C4-2B (cell line): ENCODE results near the gene SETD2.

ENCODE experiments used
- ZFX ChIP-seq: fragments of 450-650 bp; IDR thresholded peaks from 2 replicates; pipeline ENCODE4 v1.6.1; 2017
- TF ChIP-seq, protein P1 (sequence below): fragments of 450-650 bp; conservative IDR thresholded peaks from 2 replicates; pipeline ENCODE4 v1.5.1; 2017; ENCODE audit warnings: mild to moderate bottlenecking

DNA sequence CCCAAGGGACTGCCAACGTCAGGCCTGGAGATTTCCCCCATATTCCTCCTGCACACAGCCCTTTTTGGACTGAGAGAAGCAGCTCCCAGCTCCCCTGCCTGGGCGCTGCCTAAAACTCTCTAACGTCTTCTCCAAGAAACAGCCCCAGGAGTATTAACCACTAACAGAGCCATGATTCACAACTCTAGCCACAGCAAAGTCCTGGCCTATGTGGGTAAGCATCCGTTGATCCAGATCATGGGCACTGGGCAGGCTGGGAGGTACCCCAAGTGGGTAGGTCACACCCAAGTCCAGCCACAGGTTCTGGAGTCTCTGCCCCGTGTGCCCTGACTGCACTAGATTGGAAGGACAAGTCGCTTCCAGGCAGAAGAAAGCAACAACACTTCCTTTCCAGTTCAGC lies 152.5 kb downstream of the SETD2 start:
- TF ChIP-seq, protein P1, sequence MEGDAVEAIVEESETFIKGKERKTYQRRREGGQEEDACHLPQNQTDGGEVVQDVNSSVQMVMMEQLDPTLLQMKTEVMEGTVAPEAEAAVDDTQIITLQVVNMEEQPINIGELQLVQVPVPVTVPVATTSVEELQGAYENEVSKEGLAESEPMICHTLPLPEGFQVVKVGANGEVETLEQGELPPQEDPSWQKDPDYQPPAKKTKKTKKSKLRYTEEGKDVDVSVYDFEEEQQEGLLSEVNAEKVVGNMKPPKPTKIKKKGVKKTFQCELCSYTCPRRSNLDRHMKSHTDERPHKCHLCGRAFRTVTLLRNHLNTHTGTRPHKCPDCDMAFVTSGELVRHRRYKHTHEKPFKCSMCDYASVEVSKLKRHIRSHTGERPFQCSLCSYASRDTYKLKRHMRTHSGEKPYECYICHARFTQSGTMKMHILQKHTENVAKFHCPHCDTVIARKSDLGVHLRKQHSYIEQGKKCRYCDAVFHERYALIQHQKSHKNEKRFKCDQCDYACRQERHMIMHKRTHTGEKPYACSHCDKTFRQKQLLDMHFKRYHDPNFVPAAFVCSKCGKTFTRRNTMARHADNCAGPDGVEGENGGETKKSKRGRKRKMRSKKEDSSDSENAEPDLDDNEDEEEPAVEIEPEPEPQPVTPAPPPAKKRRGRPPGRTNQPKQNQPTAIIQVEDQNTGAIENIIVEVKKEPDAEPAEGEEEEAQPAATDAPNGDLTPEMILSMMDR: no peak
- no peak for TF ChIP-seq ZFX
